A673 (cell line): ENCODE data around the gene CRYBG3. TPM values are rescaled to one million over a fixed set of nuclear protein-coding genes. Genes with fewer than 3 reads are reported as not detected.

Experiments
- BruUV-seq: library from RNA; stranded (reverse); fragments of 400-500 nt; replicated peaks from 2 replicates; lab custom pipeline; 2021; lab: Mats Ljungman, UMichigan
- CTCF ChIA-PET: fragments of 300-600 bp; sonication (Branson Sonifier 250); formaldehyde crosslinking; loops from one replicate; lab custom pipeline; 2022; ENCODE audit warnings: antibody characterized with exemption; lab: Charles Lee
- POLR2A ChIA-PET: fragments of 300-600 bp; sonication (Branson Sonifier 250); formaldehyde crosslinking; loops from one replicate; lab custom pipeline; 2022; ENCODE audit warnings: antibody characterized with exemption; ENCODE audit not compliant: low non-redundant PET; lab: Charles Lee
- DNase-seq: peaks from one replicate; pipeline ENCODE4 v3.0.0-alpha.2; 2015; ENCODE audit warnings: low spot score
- H3K27ac ChIP-seq: fragments of 200-600 bp; sonication (generic); 2 replicates; pipeline ENCODE4 v1.5.1; 2016; ENCODE audit warnings: mixed run types, low read depth, mild to moderate bottlenecking, mixed read lengths, antibody characterized with exemption, low read length; ENCODE audit not compliant: poor library complexity, severe bottlenecking
- H3K27me3 ChIP-seq: fragments of 200-600 bp; sonication (generic); replicated peaks from 2 replicates; pipeline ENCODE4 v1.6.1; 2017; ENCODE audit warnings: mixed run types, low read depth, mild to moderate bottlenecking, mixed read lengths, antibody characterized with exemption, low read length; ENCODE audit not compliant: insufficient read depth, poor library complexity
- H3K36me3 ChIP-seq: fragments of 200-600 bp; sonication (generic); 2 replicates; pipeline ENCODE4 v1.6.1; 2016; ENCODE audit warnings: mixed run types, mild to moderate bottlenecking, mixed read lengths, antibody characterized with exemption, low read length; ENCODE audit not compliant: insufficient read depth, poor library complexity, severe bottlenecking
- H3K4me1 ChIP-seq: fragments of 200-600 bp; sonication (generic); 2 replicates; pipeline ENCODE4 v1.6.1; 2017; ENCODE audit warnings: mixed run types, mild to moderate bottlenecking, mixed read lengths, antibody characterized with exemption, low read length; ENCODE audit not compliant: insufficient read depth, poor library complexity, severe bottlenecking
- H3K4me3 ChIP-seq: fragments of 200-600 bp; sonication (generic); 2 replicates; pipeline ENCODE4 v1.5.1; 2016; ENCODE audit warnings: low read depth, mixed run types, mild to moderate bottlenecking, mixed read lengths, low read length; ENCODE audit not compliant: poor library complexity, severe bottlenecking
- H3K9me3 ChIP-seq: fragments of 200-600 bp; sonication (generic); 2 replicates; pipeline ENCODE4 v1.6.1; 2016; ENCODE audit warnings: mixed run types, low read depth, mild to moderate bottlenecking, mixed read lengths, antibody characterized with exemption, low read length; ENCODE audit not compliant: poor library complexity, severe bottlenecking
- EZH2 ChIP-seq: fragments of 200-600 bp; sonication (generic); IDR thresholded peaks from 2 replicates; pipeline ENCODE4 v1.6.1; 2017; ENCODE audit warnings: borderline replicate concordance, low read depth, mild to moderate bottlenecking, mixed read lengths, antibody characterized with exemption, low read length; ENCODE audit not compliant: poor library complexity, severe bottlenecking
- intact Hi-C: fragments of 100-400 bp; cut with micrococcal nuclease; formaldehyde crosslinking; loops from one replicate; pipeline ENCODE4 v1.10.0; 2022; ENCODE audit not compliant: unreplicated experiment
- total RNA-seq: library from RNA; stranded (reverse); gene quantifications from 2 replicates; pipeline ENCODE4 v1.2.3, GENCODE V29; 2021
- TF ChIP-seq, protein P1 (sequence below): fragments of 300-800, 200-600 bp; sonication (generic); conservative IDR thresholded peaks from 2 replicates; pipeline ENCODE4 v1.5.1; 2017; ENCODE audit warnings: low read depth, mild to moderate bottlenecking, antibody characterized with exemption, low read length, moderate library complexity, mixed read lengths

The CRYBG3 gene
- total RNA-seq, 1 experiment from 2014 or later, result 8.6 TPM

DNA sequence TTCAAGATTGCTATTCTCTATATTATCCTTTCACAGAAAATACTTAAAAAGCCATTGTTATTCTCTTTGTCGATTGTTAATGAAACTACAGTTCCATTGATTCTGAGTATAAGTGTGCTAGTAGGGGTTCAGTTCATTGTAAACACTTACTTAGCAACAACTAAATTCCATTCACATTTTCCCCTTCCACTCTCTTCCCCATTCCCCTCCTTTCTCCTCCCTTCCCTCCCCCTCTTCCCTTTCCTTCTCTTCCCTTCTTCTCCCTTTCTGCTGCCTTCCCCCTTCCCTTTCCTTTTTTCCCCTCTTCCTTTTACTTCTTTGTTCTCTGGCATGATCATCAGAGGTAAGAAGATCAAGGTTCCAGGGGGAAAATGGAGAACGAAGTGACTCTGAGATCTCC is 171.7 kb downstream of the CRYBG3 start:
- Histone ChIP-seq H3K27me3 (no peaks in the 10 kb centered on the region), H3K9me3 (no peaks in the 10 kb centered on the region), H3K27ac (no peak overlapping the region), H3K4me3 (no peak overlapping the region), H3K36me3 (no peaks in the 10 kb centered on the region), H3K4me1 (no peaks in the 10 kb centered on the region)
- no peak for DNase-seq
- no TSS peak for BruUV-seq
- intact Hi-C loops, result no loop called here
- TF ChIP-seq, protein P1, sequence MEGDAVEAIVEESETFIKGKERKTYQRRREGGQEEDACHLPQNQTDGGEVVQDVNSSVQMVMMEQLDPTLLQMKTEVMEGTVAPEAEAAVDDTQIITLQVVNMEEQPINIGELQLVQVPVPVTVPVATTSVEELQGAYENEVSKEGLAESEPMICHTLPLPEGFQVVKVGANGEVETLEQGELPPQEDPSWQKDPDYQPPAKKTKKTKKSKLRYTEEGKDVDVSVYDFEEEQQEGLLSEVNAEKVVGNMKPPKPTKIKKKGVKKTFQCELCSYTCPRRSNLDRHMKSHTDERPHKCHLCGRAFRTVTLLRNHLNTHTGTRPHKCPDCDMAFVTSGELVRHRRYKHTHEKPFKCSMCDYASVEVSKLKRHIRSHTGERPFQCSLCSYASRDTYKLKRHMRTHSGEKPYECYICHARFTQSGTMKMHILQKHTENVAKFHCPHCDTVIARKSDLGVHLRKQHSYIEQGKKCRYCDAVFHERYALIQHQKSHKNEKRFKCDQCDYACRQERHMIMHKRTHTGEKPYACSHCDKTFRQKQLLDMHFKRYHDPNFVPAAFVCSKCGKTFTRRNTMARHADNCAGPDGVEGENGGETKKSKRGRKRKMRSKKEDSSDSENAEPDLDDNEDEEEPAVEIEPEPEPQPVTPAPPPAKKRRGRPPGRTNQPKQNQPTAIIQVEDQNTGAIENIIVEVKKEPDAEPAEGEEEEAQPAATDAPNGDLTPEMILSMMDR, result no peak
- TF ChIP-seq EZH2, result no peak
- CTCF ChIA-PET, result no interaction called here
- POLR2A ChIA-PET, result no interaction called here

DNA sequence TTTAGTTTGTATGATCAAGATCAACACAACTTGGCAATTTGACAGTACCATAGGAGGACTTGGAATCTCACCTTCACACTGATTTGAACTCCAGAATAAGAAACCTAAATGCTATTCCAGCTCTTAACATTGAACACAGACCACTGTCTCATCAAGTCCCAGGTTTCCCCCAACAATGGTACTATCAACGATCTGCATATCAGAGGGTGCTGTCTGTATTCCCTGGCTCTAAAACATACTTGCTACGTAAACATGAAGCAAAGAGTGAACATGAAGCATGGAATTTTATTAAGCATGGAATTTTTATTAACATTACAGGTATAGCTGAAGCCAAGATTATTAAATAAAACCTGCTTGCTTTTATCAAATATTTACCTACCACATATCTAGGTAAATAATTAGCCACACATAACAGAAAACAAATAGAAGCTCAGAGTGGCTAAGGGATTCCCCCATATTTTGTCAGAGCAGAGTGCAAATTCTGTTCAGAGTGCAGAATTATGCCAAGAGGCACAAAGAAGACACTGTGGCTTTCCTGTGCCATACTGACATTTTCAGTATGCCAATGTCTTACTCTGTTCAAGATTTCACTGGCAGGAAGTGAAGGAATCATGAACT is 172.6 kb downstream of the CRYBG3 start:
- intact Hi-C loops, result no loop called here
- no peaks in the 10 kb centered on the region for H3K27me3 ChIP-seq
- no TSS peak for BruUV-seq
- H3K4me3 ChIP-seq, result no peak overlapping the region
- H3K4me1 ChIP-seq, result no peaks in the 10 kb centered on the region
- H3K36me3 ChIP-seq, result no peaks in the 10 kb centered on the region
- TF ChIP-seq, protein P1, result no peak
- no peak for TF ChIP-seq EZH2
- DNase-seq, result no peak
- CTCF ChIA-PET, result no interaction called here
- no peaks in the 10 kb centered on the region for H3K9me3 ChIP-seq
- H3K27ac ChIP-seq, result no peak overlapping the region
- POLR2A ChIA-PET, result no interaction called here

Other genes with a start within 250 kb of the CRYBG3 start
- gene ARL6, start 57.3 kb upstream of the CRYBG3 start, total RNA-seq, result 8.1 and 8.4 TPM in 2 replicates
- 28.4 and 29.1 TPM in 2 replicates for gene RIOX2, start 150.4 kb downstream of the CRYBG3 start, total RNA-seq
- not detected in 2 replicates for gene GABRR3, start 213.3 kb downstream of the CRYBG3 start, total RNA-seq